ES-I3 (cell line): ENCODE data around the gene ABCA10.
"Not testable (repeated sequence)": the region's sequence is repeated elsewhere in the genome, so short reads cannot be mapped to it uniquely, and the experiment has no call there.

ENCODE experiments used
- H3K36me3 ChIP-seq: 2 replicates; pipeline ENCODE4 v1.6.1; 2013; ENCODE audit warnings: mild to moderate bottlenecking, low read length, control low read depth, moderate library complexity; ENCODE audit not compliant: insufficient read depth
- H3K4me1 ChIP-seq: 2 replicates; pipeline ENCODE4 v1.6.1; 2013; ENCODE audit warnings: mild to moderate bottlenecking, control low read depth, low read length; ENCODE audit not compliant: insufficient read depth
- H3K9ac ChIP-seq: 2 replicates; pipeline ENCODE4 v1.6.1; 2013; ENCODE audit warnings: low read depth, mild to moderate bottlenecking, low read length, moderate library complexity
- H3K9me3 ChIP-seq: 2 replicates; pipeline ENCODE4 v1.6.1; 2013; ENCODE audit warnings: mild to moderate bottlenecking, low read length, moderate library complexity; ENCODE audit not compliant: control insufficient read depth, insufficient read depth

ABCA10 gene

DNA sequence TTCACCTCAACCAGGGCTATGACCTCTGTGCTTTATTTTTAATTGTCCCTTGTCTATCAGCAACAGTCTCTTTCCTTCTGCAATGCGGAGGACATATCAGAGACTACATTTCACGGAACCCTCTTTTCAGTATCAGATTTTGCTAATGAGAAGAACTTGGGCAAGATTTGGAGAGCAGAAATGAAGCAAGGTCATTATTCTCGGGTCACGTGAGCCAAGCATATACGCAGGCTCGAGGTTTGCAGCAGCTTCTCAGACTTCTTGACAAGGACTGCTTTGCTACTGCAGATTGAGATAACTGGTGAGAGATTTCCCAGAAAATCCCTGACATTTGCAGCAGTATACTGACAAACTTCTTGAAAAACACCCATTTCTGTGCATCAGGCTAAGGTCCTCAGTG lies 30.4 kb downstream of the ABCA10 start:
- Histone ChIP-seq H3K9me3 (peaks cover 2% of the 10 kb centered on the region; the same call in 1 of the 2 replicates), H3K36me3 (no peaks in the 10 kb centered on the region), H3K4me1 (no peaks in the 10 kb centered on the region), H3K9ac (no peak overlapping the region)

DNA sequence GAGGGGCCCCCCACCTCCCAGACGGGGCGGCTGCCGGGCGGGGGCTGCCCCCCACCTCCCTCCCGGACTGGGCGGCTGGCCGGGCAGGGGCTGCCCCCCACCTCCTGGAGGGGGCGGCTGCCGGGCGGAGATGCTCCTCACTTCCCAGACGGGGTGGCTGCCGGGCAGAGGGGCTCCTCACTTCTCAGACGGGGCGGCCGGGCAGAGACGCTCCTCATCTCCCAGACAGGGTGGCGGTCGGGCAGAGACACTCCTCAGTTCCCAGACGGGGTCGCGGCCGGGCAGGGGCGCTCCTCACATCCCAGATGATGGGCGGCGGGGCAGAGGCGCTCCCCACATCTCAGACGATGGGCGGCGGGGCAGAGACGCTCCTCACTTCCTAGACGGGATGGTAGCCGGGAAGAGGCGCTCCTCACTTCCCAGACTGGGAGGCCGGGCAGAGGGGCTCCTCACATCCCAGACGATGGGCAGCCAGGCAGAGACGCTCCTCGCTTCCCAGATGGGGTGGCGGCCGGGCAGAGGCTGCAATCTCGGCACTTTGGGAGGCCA lies 32.4 kb downstream of the ABCA10 start:
- H3K9ac ChIP-seq, H3K4me1 ChIP-seq, H3K36me3 ChIP-seq, H3K9me3 ChIP-seq: not testable (repeated sequence)

DNA sequence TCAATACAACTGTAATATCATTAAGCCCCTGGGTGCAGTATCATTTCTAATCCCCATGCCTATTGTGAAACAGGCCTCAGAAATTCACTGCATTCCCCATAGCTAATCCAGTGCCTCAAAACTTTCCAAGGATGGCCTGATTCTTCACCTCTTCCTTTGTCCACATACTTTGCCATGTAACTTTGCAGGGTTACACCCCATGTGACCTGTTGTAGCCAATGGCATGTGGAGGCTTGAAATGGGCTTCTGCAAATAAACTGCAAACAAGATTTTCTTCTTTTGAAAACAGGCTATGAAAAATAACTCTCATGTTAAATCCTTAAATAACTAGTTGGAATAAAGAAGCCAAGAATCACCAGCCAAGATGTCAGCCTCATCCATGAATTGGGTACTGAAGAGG lies 35.9 kb downstream of the ABCA10 start:
- Histone ChIP-seq H3K36me3 (no peaks in the 10 kb centered on the region), H3K9ac (no peak overlapping the region), H3K9me3 (peaks cover 2% of the 10 kb centered on the region; the same call in 1 of the 2 replicates), H3K4me1 (no peaks in the 10 kb centered on the region)

DNA sequence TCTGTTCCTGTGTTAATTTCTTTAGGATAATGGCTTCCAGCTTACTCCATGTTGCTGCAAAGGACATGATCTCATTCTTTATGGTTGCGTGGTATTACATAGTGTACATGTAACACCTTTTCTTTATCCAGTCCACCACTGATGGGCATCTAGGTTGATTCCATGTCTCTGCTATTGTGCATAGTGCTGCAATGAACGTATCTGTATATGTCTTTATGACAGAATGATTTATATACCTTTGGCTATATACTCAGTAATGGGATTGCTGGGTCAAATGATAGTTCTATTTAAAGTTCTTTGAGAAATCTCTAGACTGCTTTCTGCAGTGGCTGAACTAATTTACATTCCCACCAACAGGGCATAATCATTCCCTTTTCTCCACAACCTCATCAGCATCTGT lies 39.8 kb downstream of the ABCA10 start:
- Histone ChIP-seq H3K36me3 (no peaks in the 10 kb centered on the region), H3K9me3 (no peaks in the 10 kb centered on the region), H3K9ac (no peak overlapping the region), H3K4me1 (no peaks in the 10 kb centered on the region)

DNA sequence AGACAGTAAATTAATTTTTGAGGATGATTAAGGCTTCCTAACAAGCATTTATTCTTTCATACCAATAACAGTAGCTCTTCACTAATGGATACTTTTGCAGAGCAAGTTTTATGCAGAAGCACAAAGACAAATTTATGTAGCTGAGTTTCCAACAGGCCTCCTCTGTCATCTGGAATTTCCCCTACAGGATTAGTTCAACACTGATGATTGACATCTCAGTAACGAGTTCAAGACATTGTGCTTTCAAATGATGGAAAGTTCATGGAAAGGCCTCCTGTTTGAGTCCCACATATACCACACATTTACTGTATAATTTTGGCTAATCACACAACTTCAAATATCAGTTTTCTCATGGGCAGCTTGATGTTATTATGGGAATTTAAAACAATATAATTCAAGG lies 40.6 kb downstream of the ABCA10 start:
- no peaks in the 10 kb centered on the region for H3K9me3 ChIP-seq
- H3K4me1 ChIP-seq: no peaks in the 10 kb centered on the region
- no peak overlapping the region for H3K9ac ChIP-seq
- H3K36me3 ChIP-seq: no peaks in the 10 kb centered on the region

DNA sequence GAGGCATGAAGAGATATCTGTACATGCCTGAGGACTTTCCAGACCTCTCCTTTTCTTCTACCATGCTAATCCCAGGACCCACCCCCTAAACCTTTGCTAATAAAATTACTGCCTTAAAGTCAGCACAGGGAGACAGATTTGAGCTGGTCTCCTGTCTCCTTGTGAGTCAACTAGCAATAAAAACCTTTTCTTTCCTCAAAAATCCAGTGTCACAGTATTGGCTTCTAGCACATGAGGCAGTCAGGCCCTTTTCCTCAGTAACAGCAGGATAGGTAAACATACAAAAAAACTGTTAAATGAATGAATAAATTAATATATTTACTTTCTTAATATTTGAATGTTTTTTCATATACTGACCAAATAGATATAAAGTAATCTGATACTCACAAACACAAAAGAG lies 41.3 kb downstream of the ABCA10 start:
- Histone ChIP-seq H3K9me3 (no peaks in the 10 kb centered on the region), H3K4me1 (no peaks in the 10 kb centered on the region), H3K9ac (no peak overlapping the region), H3K36me3 (no peaks in the 10 kb centered on the region)

DNA sequence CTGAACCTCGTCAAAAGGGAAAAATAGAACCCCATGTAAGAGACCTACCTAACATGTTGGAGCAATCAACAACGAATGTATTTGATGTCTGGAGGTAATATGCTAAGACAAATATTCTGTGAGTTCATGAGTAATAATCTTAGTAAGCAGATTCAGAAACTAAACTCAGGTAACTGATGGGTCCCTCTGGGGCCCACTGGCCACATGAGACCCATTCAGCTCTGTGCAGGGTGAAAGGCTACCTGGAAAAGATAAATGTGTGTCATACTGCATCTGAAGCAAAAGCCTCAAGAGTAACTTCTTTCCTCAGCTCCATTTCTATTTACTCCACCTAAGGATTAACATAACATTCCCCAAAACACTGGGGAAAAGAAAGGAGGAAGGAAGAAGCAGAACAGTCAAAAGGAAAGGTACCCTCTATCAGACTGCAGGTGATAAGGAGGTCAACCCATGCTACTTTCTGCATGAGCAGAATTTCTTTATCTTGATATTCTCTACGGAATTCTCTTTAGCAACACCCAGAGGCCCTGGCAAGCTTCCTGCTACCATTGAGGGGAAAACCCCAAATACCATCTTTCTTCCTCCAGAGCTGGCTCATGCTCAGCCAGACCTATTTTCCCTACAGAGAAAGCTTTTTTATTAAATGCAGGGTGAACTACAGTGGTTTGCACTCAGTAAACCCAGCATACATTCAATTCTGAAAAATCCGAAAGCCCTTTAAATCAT lies 49.2 kb downstream of the ABCA10 start:
- no peak overlapping the region for H3K9ac ChIP-seq
- H3K36me3 ChIP-seq: no peaks in the 10 kb centered on the region
- H3K4me1 ChIP-seq: no peaks in the 10 kb centered on the region
- H3K9me3 ChIP-seq: no peaks in the 10 kb centered on the region

DNA sequence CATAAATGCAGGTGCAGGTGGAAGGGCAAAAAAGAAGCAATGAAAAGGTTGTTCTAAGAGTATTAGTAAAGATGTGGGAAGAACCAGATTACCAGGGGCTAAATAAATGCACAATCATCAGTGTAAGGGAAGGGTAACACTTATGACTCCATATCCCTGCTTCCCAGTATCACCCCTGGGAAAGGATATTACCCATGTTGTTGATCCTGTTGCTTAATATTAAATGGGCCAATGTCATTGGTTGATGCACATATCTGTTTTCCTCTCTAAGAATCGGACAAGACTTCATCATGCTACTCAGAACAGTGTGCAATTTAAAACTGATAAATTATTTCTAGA lies 52.2 kb downstream of the ABCA10 start:
- no peak overlapping the region for H3K9ac ChIP-seq
- H3K9me3 ChIP-seq: no peaks in the 10 kb centered on the region
- H3K4me1 ChIP-seq: no peaks in the 10 kb centered on the region
- no peaks in the 10 kb centered on the region for H3K36me3 ChIP-seq

DNA sequence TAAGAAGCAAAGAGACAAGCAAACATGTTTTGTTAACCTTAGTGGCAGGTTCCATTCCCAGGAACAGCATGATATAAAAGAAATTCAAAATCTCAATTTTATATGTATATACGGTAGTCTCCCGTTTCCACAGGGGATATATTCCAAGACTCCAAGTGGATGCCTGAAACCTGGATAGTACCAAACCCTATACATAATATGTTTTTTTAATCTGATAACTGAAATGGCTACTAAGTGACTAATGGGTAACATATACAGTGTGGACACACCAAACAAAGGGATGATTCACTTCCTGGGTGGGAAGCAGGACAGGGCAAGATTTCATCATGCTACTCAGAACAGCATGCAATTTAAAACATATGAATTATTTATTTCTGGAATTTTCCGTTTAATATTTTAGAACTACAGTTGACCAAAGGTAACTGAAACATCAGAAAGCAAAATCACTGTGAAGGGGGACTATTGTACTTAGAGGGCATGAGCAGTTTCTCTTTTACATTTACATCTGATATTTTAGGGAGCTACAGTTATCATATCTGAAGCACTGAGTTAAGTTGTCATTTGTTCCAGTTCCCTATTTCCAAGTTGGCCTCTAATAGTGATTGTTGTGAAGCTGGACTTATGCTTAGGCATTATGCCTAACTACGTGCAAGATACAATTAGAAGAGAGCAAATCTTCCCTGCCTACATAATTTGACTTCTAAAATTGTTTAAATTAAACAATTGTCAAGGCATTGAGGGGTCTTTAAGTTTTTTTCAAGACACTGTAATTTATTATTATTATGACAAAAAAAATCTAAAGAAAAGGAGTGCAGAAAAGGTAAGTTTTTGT lies 52.8 kb downstream of the ABCA10 start:
- Histone ChIP-seq H3K9ac (no peak overlapping the region), H3K4me1 (no peaks in the 10 kb centered on the region), H3K9me3 (no peaks in the 10 kb centered on the region), H3K36me3 (no peaks in the 10 kb centered on the region)

DNA sequence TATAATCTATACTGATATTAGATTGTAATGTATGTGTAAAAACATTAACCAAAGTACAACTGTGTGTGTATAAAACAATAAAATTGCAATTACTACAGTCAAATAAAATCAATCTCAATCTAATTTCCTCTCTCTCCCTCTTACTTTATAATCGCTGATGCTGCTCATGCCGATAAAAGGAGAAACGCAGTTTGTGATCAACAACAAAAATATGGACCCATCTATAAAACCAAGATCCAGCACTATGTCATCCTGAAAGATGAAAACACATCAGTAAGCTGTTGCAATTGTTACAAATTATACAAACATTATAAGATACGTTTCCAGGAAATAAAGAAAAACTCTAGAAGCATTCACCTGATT lies 53.4 kb downstream of the ABCA10 start:
- Histone ChIP-seq H3K9me3 (no peaks in the 10 kb centered on the region), H3K9ac (no peak overlapping the region), H3K36me3 (no peaks in the 10 kb centered on the region), H3K4me1 (no peaks in the 10 kb centered on the region)

DNA sequence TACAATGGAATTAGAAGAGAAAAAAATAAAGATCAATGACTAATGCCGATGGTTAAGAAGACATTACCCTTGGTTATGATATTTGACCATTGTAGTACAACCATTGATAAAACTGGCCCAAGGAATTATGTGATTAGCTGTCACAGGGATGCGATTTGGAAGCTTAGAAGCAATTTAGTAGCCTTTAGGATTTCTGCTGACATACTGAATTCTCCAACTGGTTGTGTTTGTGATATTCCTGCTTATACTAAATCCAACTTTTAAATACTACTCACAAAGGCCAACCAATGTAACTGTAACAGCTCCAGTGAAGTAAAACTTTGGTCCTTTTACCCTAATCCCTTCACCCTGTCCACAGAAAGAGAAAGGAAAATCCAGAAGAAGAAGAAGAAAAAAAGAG lies 55.5 kb downstream of the ABCA10 start:
- Histone ChIP-seq H3K4me1 (no peaks in the 10 kb centered on the region), H3K9ac (no peak overlapping the region), H3K9me3 (no peaks in the 10 kb centered on the region), H3K36me3 (no peaks in the 10 kb centered on the region)

DNA sequence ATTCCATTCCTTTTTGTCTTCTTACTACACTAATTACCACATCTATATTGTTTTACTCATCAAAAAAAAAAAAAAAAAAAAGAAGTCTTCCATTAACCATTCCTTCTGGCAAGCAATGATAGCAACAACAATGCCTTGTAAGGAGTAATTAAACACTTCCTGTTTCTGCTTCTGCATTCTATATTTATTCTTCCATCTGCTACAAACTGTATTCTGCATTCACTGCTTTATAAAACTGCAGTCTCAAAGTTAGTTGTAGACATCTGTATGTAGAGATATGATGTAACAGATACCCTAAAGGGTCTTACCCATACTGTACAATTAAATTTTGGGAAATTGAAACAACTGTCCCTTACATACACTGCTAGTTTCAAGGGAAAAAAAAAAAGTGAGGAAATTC lies 58.2 kb downstream of the ABCA10 start:
- Histone ChIP-seq H3K4me1 (no peaks in the 10 kb centered on the region), H3K9ac (no peak overlapping the region), H3K9me3 (no peaks in the 10 kb centered on the region)

DNA sequence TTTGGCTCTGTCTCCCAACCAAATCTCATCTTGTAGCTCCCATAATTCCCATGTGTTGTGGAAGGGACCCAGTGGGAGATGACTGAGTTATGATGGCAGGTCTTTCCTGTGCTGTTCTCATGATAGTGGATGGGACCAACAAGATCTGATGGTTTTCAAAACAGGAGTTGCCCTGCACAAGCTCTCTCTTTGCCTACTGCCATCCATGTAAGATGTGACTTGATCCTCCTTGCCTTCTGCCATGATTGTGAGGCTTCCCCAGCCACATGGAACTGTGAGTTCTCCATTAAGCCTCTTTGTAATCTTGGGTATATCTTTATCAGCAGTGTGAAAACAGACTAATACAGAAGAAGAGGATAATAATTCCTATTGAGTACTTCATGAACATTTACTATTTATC lies 60.0 kb downstream of the ABCA10 start:
- not testable (repeated sequence) for H3K9me3 ChIP-seq, H3K36me3 ChIP-seq, H3K9ac ChIP-seq, H3K4me1 ChIP-seq

More for the DNA sequence above, 58.2 kb downstream of the ABCA10 start:
- H3K36me3 ChIP-seq: no peaks in the 10 kb centered on the region

DNA sequence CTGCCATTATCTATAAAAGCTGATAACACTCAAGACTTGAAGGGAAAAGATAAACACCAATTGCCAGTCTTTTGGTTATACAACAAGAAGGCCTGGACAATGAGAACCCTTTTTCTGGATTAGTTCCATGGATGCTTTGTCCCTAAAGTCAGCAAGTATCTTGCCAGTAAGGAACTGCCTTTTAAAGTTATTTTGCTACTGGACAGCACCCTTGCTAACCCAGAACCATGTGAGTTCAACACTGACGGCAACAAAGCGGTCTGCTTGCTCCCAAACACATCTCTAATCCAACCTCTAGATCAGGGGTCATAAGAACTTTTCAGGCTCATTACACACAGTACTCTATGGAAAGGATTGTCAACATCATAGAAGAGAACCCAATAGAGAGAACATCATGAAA lies 61.7 kb downstream of the ABCA10 start:
- H3K4me1 ChIP-seq: no peaks in the 10 kb centered on the region
- no peaks in the 10 kb centered on the region for H3K9me3 ChIP-seq
- no peak overlapping the region for H3K9ac ChIP-seq
- no peaks in the 10 kb centered on the region for H3K36me3 ChIP-seq

DNA sequence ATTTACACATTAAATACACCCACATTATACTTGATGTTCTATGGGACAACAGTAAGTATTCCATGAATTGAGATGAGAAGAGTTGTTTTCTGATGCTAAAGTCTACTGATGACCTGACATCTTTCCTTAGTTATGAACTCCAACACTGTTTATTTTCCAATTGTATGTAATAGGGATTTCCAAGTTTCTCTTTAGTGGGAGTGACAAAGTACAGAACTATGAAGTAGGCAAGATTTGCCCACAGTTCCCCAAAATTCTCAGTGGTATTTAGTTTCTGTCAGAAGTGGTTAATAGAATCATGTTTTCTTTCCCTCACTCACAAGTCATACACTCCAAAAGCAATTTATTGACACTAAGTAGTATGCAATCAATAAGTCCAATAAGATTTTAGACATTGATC lies 64.4 kb downstream of the ABCA10 start:
- Histone ChIP-seq H3K9me3 (no peaks in the 10 kb centered on the region), H3K9ac (no peak overlapping the region), H3K36me3 (no peaks in the 10 kb centered on the region), H3K4me1 (no peaks in the 10 kb centered on the region)
